Eye (tissue), 1 donor: ENCODE results near the gene MRGPRX4.
"Not testable (repeated sequence)": the region's sequence is repeated elsewhere in the genome, so short reads cannot be mapped to it uniquely, and the experiment has no call there.

Experiments used
- DNase-seq: peaks from one replicate; pipeline ENCODE4 v3.0.0-alpha.2; 2015

The MRGPRX4 gene

GRCh38 chr11:18172666-18173065 lies at the start of gene MRGPRX4:
TSS of gene MRGPRX4 (plus strand) at chr11:18172837. CDS start at chr11:18173257, 420 bp downstream.
- no peak for DNase-seq

- DNase-seq = not testable (repeated sequence)
These were observed 41.5 kb upstream of the MRGPRX4 start for GRCh38 chr11:18131115-18131514.

- no peak for DNase-seq
These were observed 40.3 kb upstream of the MRGPRX4 start, which contains the start of gene MRGPRX3 for GRCh38 chr11:18132341-18132740. TSS of gene MRGPRX3 (plus strand) at chr11:18132571. CDS start at chr11:18137203, 4,632 bp downstream.

GRCh38 chr11:18135308-18135707 lies 37.3 kb upstream of the MRGPRX4 start:
- no peak for DNase-seq

- no peak for DNase-seq
These were observed 35.3 kb upstream of the MRGPRX4 start for GRCh38 chr11:18137186-18137800.

GRCh38 chr11:18140145-18140544 lies 32.5 kb upstream of the MRGPRX4 start:
- no peak for DNase-seq

GRCh38 chr11:18144243-18144642 lies 28.4 kb upstream of the MRGPRX4 start:
- DNase-seq = no peak

- no peak for DNase-seq
These were observed 27.6 kb upstream of the MRGPRX4 start for GRCh38 chr11:18145025-18145424.

- DNase-seq = no peak
These were observed 26.8 kb upstream of the MRGPRX4 start for GRCh38 chr11:18145837-18146236.

- DNase-seq = no peak
These were observed 21.1 kb upstream of the MRGPRX4 start for GRCh38 chr11:18151581-18151980.

- no peak for DNase-seq
These were observed 4.3 kb upstream of the MRGPRX4 start for GRCh38 chr11:18168372-18168771.

- DNase-seq = peak; percentile 46
These were observed 1.1 kb upstream of the MRGPRX4 start for GRCh38 chr11:18171377-18172000.

- no peak for DNase-seq
These were observed 709 bp downstream of the MRGPRX4 start for GRCh38 chr11:18173225-18173866.

GRCh38 chr11:18188796-18189195 lies 16.2 kb downstream of the MRGPRX4 start:
- no peak for DNase-seq

GRCh38 chr11:18189476-18190245 lies 17.0 kb downstream of the MRGPRX4 start:
- not testable (repeated sequence) for DNase-seq

- DNase-seq = no peak
These were observed 18.7 kb downstream of the MRGPRX4 start for GRCh38 chr11:18191376-18191775.

GRCh38 chr11:18193010-18193409 lies 20.4 kb downstream of the MRGPRX4 start:
- DNase-seq = no peak

GRCh38 chr11:18196532-18196931 lies 23.9 kb downstream of the MRGPRX4 start:
- no peak for DNase-seq

GRCh38 chr11:18197738-18198137 lies 25.1 kb downstream of the MRGPRX4 start:
- not testable (repeated sequence) for DNase-seq

- DNase-seq = peak; percentile 15
These were observed 31.1 kb downstream of the MRGPRX4 start for GRCh38 chr11:18203723-18204122.

GRCh38 chr11:18204220-18204619 lies 31.6 kb downstream of the MRGPRX4 start:
- no peak for DNase-seq

- DNase-seq = no peak
These were observed 32.1 kb downstream of the MRGPRX4 start for GRCh38 chr11:18204771-18205170.

GRCh38 chr11:18209058-18209457 lies 36.4 kb downstream of the MRGPRX4 start:
- no peak for DNase-seq
